GM12865 (cell line): Measurements from ENCODE around the gene BCAT1.
"Not testable (repeated sequence)": the region's sequence is repeated elsewhere in the genome, so short reads cannot be mapped to it uniquely, and the experiment has no call there.

ENCODE experiments used
- DNase-seq: peaks from one replicate; pipeline ENCODE4 v3.0.0; 2010; ENCODE audit warnings: low read depth
- H3K4me3 ChIP-seq: 2 replicates; pipeline ENCODE4 v1.5.1; 2011; ENCODE audit warnings: mild to moderate bottlenecking, low read depth, low read length, control low read depth
- CTCF ChIP-seq: IDR thresholded peaks from 2 replicates; pipeline ENCODE4 v1.5.1; 2011; ENCODE audit warnings: low read length, control low read depth, low read depth, inconsistent platforms; ENCODE audit not compliant: insufficient read depth; ENCODE audit errors: missing control alignments

BCAT1 gene

GRCh38 chr12:24818351-24818750 lies 130.6 kb downstream of the BCAT1 start:
- no peak for DNase-seq
- no peak for TF ChIP-seq CTCF
- H3K4me3 ChIP-seq, result no peak overlapping the region

- H3K4me3 ChIP-seq, result peak overlapping the region; percentile 45
- TF ChIP-seq CTCF, result no peak
- DNase-seq, result no peak
These were observed 133.8 kb downstream of the BCAT1 start for GRCh38 chr12:24815114-24815423.

- H3K4me3 ChIP-seq, result peak overlapping the region; percentile 45
These were observed 134.4 kb downstream of the BCAT1 start for GRCh38 chr12:24814379-24815113.

GRCh38 chr12:24810378-24810777 lies 138.5 kb downstream of the BCAT1 start:
- no peak overlapping the region for H3K4me3 ChIP-seq
- TF ChIP-seq CTCF, result no peak
- no peak for DNase-seq

More at GRCh38 chr12:24814379-24815113, 134.4 kb downstream of the BCAT1 start:
- DNase-seq, result peak; percentile 63
- TF ChIP-seq CTCF, result no peak

- not testable (repeated sequence) for H3K4me3 ChIP-seq, DNase-seq
These were observed 139.6 kb downstream of the BCAT1 start for GRCh38 chr12:24809306-24809705.

- H3K4me3 ChIP-seq, result no peak overlapping the region
- DNase-seq, result no peak
- TF ChIP-seq CTCF, result no peak
These were observed 140.2 kb downstream of the BCAT1 start for GRCh38 chr12:24808651-24809050.

GRCh38 chr12:24806386-24806785 lies 142.5 kb downstream of the BCAT1 start:
- no peak overlapping the region for H3K4me3 ChIP-seq
- no peak for DNase-seq
- no peak for TF ChIP-seq CTCF
